ENCODE measurements around the gene CDKAL1.

GRCh38 chr6:20915626-20916025 is 381.4 kb downstream of the CDKAL1 start:
- TF ChIP-seq POLR2A (IDR thresholded peaks at IDR 0.05; ENCODE audit: control extremely low read depth in 1 of 2, low read depth in 2 of 2, low read length in 2 of 2) (no peak), POLR2AphosphoS5 (IDR thresholded peaks at IDR 0.05; ENCODE audit: low read depth, low read length) (no peak), CTCF (IDR thresholded peaks at IDR 0.05; ENCODE audit: control extremely low read depth in 1 of 3, insufficient read depth in 1 of 3, low read depth in 1 of 3, low read length in 3 of 3) (no peak), TAF1 (IDR thresholded peaks at IDR 0.05; ENCODE audit: low read depth, low read length) (no peak), CEBPB (IDR thresholded peaks at IDR 0.05; ENCODE audit: low read depth, low read length) (no peak), E2F6 (IDR thresholded peaks at IDR 0.05) (no peak), CHD2 (IDR thresholded peaks at IDR 0.05; ENCODE audit: low read length) (no peak)

Data from H1 (cell line).